22Rv1 (cell line): ENCODE results near the gene CDH15.

Experiments
- H3K27ac ChIP-seq: fragments of 450-650 bp; 2 replicates; pipeline ENCODE4 v1.5.1; 2017
- ZFX ChIP-seq: fragments of 450-650 bp; IDR thresholded peaks from 2 replicates; pipeline ENCODE4 v1.6.1; 2017; ENCODE audit warnings: antibody characterized with exemption, borderline replicate concordance
- TF ChIP-seq, protein P1 (sequence below): fragments of 450-650 bp; IDR thresholded peaks from 2 replicates; pipeline ENCODE4 v1.5.1; 2017; ENCODE audit warnings: mild to moderate bottlenecking

The CDH15 gene

DNA sequence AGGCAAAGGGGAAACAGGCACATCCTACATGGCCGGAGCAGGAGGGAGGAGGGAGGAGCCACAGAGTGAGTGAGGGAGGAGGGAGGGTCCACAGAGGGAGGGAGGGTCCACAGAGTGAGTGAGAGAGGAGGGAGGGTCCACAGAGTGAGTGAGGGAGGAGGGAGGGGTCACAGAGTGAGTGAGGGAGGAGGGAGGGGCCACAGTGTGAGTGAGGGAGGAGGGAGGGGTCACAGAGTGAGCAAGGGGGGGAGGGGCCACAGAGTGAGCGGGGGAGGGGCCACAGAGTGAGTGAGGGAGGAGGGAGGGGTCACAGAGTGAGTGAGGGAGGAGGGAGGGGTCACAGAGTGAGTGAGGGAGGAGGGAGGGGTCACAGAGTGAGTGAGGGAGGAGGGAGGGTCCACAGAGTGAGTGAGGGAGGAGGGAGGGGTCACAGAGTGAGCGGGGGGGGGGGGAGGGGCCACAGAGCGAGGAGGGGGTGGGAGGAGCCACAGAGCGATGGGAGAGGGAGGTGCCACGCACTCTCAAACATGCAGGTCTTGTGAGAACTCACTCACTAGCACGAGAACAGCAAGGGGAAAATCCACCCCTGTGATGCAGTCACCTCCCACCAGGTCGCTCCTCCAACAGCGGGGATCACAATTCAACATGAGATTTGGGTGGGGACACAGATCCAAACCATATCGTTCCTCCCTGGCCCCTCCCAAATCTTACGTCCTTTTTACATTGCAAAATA is 24.3 kb upstream of the CDH15 start:
- no peak for TF ChIP-seq ZFX
- TF ChIP-seq, protein P1, sequence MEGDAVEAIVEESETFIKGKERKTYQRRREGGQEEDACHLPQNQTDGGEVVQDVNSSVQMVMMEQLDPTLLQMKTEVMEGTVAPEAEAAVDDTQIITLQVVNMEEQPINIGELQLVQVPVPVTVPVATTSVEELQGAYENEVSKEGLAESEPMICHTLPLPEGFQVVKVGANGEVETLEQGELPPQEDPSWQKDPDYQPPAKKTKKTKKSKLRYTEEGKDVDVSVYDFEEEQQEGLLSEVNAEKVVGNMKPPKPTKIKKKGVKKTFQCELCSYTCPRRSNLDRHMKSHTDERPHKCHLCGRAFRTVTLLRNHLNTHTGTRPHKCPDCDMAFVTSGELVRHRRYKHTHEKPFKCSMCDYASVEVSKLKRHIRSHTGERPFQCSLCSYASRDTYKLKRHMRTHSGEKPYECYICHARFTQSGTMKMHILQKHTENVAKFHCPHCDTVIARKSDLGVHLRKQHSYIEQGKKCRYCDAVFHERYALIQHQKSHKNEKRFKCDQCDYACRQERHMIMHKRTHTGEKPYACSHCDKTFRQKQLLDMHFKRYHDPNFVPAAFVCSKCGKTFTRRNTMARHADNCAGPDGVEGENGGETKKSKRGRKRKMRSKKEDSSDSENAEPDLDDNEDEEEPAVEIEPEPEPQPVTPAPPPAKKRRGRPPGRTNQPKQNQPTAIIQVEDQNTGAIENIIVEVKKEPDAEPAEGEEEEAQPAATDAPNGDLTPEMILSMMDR, result no peak
- no peak overlapping the region for H3K27ac ChIP-seq

DNA sequence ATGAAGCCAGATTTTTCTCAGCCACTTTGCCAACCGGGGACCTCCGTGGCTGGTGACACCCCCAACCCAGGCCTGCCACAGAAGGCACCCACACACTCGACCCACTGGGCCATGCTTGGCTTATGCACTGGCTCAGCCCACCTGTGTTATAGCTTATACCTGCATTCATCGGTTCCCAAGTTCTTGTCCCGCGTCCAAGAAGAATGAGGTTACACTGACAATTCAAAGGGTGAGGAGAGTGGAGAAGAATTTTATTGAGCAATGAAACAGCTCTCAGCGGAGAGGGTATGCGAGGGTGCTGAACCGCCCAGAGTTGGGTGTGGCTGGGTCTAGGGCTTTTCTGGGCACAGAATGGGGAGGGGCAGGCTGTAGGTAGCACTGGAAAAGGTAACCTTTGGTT is 22.2 kb upstream of the CDH15 start:
- H3K27ac ChIP-seq, result no peak overlapping the region
- TF ChIP-seq, protein P1, result no peak
- no peak for TF ChIP-seq ZFX

DNA sequence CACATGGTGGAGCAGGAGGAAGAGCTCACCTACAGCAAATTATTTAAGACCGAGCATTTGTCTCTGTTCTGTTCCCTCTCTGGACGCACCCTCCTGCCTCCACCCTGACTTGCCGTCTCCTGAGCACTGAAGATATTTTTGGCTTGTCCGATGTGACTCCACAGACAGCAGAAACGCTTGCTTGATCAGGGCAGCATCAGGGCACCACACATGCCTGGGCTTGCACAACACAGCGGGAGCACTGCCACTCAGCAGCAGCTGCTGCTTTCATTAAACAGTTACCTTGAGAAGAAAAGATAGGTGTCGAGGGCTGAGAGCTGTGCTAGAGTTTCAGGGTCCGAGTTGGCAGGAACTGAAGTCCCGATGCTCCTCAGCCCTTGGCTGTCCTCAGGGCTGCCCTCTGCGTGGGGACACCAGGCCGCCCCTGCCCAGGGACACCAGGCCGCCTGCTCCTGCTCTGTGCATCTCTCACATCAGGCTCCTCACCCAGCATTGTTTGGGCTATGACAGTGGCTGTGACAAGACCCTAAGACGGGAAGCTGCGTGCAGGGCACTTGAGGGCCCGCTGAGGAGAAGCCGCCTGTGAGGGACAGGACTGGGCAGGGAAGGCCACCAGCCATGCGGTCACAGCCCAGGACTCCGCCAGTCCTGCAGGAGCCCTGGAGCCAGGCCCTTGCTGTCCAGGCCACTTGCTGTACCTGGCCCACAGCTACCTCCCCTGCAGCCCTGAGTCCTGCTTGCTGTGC is 21.3 kb upstream of the CDH15 start:
- TF ChIP-seq, protein P1, result no peak
- no peak for TF ChIP-seq ZFX
- H3K27ac ChIP-seq, result no peak overlapping the region

DNA sequence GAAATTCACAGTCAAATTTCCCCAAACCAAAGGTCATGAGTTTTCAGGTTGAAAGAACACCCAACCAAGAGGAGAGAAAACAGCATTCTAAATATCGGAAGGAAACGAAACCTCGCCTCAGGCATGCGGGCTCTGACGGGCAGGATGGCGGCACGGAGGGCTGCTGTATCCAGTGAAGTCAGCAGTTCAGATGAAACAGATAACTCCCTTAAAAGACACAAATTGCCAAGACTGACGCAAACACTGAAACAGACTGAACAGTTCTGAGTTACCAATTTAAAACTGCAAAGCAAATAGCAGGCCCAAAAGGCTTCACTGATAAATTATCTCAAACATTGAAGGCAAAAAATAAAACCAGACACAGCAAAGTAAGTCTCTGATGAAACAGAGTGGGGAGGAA is 20.6 kb upstream of the CDH15 start:
- H3K27ac ChIP-seq, result no peak overlapping the region
- TF ChIP-seq, protein P1, result no peak
- no peak for TF ChIP-seq ZFX

DNA sequence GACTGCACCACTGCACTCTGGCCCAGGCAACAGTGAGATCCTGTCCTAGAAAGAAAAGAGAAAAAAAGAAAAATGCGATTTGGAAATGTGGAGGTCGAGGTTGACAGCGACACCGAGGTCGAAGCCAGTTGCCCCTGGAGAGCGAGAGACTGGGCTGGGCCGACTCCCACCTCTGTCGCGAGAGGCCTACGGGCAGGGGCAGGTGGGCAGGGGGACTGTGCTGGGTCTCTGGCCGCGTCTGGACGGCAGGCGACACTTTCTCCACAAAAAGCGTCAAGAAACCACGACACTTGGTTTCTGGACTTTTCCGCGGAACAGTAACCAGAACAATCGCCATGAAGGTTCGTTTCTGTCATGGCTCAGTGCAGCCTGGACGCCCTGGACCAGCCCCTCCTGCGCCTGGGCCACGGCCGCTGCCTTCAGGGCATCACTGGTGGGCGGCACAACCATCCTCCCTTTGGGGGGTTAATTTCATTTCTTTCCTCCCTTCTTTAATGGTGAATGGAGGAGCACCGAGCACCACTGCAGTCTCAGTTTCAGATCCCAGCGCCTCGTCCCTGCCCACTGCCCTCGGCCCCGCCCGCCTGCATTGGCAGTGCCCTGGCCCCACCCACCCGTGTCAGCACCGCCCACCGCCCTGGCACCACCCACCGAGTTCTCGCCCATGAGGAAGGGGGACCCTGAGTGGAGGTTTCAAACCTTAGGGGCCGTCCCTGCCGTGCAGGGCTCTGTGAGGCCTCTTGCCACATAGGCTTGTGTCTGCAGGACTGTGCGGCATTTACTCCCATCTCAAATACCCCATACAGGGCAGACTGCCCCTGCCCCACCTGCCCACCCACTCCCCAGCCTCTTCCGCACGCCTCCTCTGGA is 18.5 kb upstream of the CDH15 start:
- no peak for TF ChIP-seq ZFX
- TF ChIP-seq, protein P1, result no peak
- no peak overlapping the region for H3K27ac ChIP-seq

DNA sequence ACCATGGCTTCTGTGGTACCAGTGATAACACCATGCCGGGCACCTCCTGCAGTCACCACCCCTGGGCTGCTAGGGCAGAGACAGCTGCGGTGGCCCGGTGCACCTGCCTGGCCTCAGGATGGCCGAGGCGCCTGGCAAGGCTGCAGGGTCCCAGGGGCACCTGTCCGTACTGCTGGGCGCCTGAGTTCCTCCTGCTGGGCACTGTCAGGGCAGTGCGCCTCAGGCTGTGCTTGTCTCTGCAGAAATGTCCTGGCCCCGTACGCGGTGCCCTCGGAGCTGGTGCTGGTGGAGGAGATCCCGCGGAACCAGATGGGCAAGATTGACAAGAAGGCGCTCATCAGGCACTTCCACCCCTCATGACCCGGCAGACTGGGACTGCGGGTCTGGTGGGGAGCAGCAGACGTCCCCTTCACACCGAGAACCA is 17.7 kb upstream of the CDH15 start:
- no peak for TF ChIP-seq ZFX
- TF ChIP-seq, protein P1, result no peak

More for the DNA sequence above, 17.7 kb upstream of the CDH15 start:
- no peak overlapping the region for H3K27ac ChIP-seq
